RWPE1 (cell line): Measurements from ENCODE around the gene CTRB1.

Source experiments
- CTCF ChIA-PET: fragments of 350-600 bp; sonication (Branson Sonifier 250); formaldehyde crosslinking; extraction: SDS; loops from one replicate; lab custom pipeline; 2021; lab: Yijun Ruan, JAX
- POLR2A ChIA-PET: fragments of 400-600 bp; formaldehyde crosslinking; extraction: SDS; loops from one replicate; lab custom pipeline; 2020; ENCODE audit warnings: antibody characterized with exemption; ENCODE audit not compliant: low non-redundant PET; lab: Yijun Ruan, JAX
- DNase-seq: peaks from one replicate; pipeline ENCODE4 v3.0.0; 2012; ENCODE audit warnings: low spot score
- H3K27ac ChIP-seq: fragments of 450-650 bp; 2 replicates; pipeline ENCODE4 v1.5.1; 2017
- TF ChIP-seq, protein P1 (sequence below): fragments of 450-650 bp; conservative IDR thresholded peaks from 2 replicates; pipeline ENCODE4 v1.5.1; 2017; ENCODE audit warnings: low read depth, mild to moderate bottlenecking

CTRB1 gene

DNA sequence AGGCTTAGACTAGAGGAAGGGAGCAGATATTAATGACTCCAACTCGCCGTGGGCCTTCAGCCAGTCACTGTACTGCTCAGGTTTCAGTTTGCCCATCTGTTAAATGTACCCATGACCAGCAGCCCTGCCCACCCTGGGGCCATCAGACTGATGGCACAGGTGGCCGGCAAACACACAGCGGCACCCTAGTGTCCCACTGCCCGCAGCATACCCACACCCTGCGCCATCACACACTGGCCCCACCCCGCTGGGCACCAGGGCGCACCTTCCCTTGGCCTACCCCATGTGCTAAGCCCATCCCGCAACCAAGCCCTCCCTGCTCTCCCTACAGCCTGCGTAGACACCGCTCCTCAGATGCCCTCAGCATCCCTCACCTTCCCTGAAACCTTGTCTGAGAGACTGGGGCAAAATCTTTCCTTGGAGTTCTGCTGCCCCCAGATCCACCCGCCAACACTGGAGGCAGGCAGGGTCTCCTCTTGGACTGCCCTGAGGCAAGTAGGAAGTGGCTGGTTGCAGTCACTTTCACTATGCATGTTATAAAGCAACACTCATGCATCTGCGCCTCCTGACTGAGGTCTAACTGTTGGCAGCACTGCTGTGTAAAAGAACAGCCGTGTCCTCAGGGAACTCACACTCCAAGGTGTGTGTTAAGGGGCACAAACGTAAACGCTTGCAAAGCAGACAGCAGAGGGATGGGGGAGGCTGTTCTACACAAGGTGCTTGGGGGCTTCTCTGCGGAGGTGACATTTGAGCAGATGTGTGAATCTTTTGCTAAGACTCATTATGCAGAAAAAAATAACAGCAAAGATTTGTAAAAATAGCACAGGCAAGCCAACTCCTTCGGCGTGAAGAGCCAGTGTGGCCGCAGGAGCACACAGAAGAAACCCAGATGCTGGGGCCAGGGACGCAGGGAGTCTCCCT is 39.4 kb downstream of the CTRB1 start:
- ChIA-PET CTCF (no interaction called here), POLR2A (no interaction called here)
- TF ChIP-seq, protein P1, sequence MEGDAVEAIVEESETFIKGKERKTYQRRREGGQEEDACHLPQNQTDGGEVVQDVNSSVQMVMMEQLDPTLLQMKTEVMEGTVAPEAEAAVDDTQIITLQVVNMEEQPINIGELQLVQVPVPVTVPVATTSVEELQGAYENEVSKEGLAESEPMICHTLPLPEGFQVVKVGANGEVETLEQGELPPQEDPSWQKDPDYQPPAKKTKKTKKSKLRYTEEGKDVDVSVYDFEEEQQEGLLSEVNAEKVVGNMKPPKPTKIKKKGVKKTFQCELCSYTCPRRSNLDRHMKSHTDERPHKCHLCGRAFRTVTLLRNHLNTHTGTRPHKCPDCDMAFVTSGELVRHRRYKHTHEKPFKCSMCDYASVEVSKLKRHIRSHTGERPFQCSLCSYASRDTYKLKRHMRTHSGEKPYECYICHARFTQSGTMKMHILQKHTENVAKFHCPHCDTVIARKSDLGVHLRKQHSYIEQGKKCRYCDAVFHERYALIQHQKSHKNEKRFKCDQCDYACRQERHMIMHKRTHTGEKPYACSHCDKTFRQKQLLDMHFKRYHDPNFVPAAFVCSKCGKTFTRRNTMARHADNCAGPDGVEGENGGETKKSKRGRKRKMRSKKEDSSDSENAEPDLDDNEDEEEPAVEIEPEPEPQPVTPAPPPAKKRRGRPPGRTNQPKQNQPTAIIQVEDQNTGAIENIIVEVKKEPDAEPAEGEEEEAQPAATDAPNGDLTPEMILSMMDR, result no peak
- DNase-seq, result no peak
- H3K27ac ChIP-seq, result peak overlapping the region; percentile 98

DNA sequence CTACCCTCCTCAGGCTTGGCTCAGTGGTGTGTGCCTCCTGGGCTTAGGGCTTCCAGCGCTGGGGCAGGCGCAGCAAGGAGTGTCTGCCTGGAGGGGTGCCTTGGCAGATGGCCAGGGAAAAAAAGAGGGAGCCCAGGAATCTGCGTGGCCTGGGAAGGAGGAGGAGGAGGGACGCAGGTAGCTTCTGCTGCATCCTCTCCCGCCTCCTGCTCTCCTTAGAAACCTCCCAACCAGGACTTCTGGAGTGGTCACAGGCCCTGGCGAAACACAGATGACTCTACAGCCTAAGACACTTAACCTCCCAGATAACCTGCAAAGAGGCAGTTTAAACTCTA is 40.0 kb downstream of the CTRB1 start:
- POLR2A ChIA-PET, result no interaction called here
- DNase-seq, result no peak
- peak overlapping the region; percentile 98 for H3K27ac ChIP-seq
- TF ChIP-seq, protein P1, result no peak
- CTCF ChIA-PET, result no interaction called here

DNA sequence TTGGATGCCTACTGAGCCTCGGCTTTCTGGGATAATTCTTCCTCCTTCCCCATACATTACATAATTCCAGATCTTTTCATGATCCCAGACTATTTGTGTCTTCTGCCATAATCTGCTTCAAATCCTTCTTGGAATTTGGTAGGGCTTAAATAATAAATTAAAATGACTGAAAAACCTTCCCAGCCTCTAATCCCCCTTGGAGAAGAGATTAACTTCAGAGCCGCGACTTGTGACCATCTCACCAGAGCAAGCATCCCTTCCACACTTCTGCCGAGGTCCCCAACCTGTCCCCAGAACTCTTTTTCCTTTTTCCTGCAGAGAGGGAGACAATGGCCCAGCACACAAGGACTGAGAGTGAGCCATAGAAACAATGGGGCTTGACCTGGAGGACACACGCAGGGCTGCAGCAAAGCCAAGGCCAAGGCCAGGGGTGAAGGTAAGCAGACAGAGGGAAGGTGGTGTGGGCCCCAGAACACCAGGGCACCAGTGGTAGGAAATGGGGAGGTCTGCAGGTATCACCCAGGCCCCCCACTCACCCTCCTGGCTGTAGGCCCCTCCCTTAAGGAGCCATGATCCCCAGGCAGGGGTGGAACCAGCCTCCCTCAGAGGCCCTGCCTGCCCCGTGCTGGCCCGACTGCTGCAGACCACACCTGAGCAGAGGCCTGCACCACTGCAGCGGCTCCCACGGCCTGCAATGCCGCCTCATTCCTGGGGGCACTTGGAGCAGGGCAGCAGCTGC is 42.2 kb downstream of the CTRB1 start:
- H3K27ac ChIP-seq, result peak overlapping the region; percentile 91
- TF ChIP-seq, protein P1, result no peak
- POLR2A ChIA-PET, result no interaction called here
- DNase-seq, result no peak
- CTCF ChIA-PET, result no interaction called here

DNA sequence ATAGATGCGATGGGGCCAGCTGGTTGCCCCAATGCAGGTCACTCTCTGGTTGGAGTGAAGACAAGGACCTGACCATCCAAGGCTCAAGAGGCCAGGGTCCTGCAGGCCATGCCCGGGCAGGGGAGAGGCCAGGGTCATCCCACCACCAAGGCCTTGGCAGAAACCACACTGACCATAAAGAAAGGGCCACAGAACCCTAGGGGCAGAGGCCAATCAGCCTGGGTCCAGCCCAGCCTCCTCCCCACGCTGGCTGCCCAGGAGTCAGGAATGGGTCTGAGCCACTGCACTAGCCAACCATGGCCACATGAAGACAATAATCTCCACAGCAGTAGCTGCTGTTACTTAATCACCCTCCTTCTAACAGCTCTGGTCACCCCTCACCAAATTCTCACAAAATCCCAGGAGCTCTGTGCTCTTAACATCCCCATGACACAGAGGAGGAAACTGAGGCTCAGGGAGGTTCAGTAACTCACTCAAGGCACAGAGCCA is 42.8 kb downstream of the CTRB1 start:
- DNase-seq, result no peak
- POLR2A ChIA-PET, result no interaction called here
- TF ChIP-seq, protein P1, result no peak
- CTCF ChIA-PET, result interaction anchor here (0.7 kb wide), 1 partner anchor 186 kb away, joined by 4 read pairs; no protein-coding TSS in a partner anchor
- peak overlapping the region; percentile 91 for H3K27ac ChIP-seq

DNA sequence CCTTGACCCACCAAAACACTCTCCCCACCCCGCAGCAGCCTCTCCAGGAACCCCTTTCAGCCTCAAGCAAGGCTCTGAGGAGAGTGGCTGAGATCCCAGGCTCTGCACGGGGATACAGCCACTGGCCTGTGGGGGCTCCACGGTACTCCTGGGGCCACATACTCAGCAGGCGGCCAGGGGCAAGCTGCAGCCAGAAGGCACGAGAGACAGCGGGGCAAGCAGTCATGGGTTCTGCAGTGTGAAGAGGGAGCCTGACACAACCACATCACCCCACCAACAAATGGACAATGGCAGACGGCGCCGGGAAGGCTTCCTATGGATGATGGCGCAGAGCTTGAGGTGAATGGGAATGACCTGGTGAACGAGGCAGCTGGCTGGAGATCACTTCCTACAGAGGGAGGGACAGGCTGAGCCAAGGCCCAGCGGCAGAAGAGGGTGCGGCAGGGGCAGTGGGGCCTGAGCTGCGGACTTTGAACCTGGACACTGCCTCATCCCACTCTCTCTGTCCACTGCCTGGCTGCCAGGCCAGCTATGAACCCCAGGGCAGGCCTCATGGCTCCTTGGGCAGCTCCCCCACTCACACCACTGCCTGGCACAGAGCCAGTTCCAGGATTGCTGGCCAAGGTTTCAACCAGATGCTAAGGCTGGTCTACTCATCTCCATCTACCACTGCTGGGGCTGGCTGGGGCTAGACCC is 43.5 kb downstream of the CTRB1 start:
- ChIA-PET CTCF (interaction anchor here (0.7 kb wide), 1 partner anchor 185 kb away, joined by 4 read pairs; no protein-coding TSS in a partner anchor), POLR2A (no interaction called here)
- DNase-seq, result no peak
- TF ChIP-seq, protein P1, result no peak
- peak overlapping the region; percentile 91 for H3K27ac ChIP-seq

- ChIA-PET CTCF (no interaction called here), POLR2A (no interaction called here)
- H3K27ac ChIP-seq, result peak overlapping the region; percentile 91
- no peak for DNase-seq
- TF ChIP-seq, protein P1, result no peak
Measured at GRCh38 chr16:75262800-75263127, 44.0 kb downstream of the CTRB1 start.
